OCI-LY3 (cell line): ENCODE results near the gene KRT33A.

Experiments
- EZH2phosphoT487 ChIP-seq: fragments of 200-600 bp; shearing (Covaris generic); IDR thresholded peaks from 2 replicates; pipeline ENCODE4 v1.6.1; 2018; ENCODE audit warnings: antibody characterized with exemption, mixed run types, low read depth
- TF ChIP-seq, protein P1 (sequence below): fragments of 200-600, 300-600 bp; sonication (generic); IDR thresholded peaks from 2 replicates; pipeline ENCODE4 v1.5.1; 2014; ENCODE audit warnings: antibody characterized with exemption, low read length, low read depth

DNA sequence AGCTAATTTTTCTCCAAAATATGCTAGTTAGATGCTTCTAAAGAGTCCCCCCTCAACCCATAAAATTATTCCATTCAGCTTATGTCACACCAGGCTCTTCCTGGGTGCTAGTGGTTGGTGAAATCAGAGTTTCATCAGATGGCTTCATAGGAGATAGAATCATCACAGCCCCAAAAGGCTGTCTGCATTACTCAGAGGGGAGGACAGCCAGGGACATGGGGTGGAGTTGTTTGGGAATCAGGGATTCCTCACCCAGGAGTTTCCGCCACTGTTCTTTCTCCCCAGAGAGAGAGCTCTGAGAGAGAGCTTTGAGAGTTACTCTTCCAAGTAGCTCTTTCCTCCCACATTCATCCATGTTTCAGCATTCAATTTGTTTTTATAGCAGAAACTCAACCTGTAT lies 31.8 kb upstream of the KRT33A start:
- TF ChIP-seq, protein P1, sequence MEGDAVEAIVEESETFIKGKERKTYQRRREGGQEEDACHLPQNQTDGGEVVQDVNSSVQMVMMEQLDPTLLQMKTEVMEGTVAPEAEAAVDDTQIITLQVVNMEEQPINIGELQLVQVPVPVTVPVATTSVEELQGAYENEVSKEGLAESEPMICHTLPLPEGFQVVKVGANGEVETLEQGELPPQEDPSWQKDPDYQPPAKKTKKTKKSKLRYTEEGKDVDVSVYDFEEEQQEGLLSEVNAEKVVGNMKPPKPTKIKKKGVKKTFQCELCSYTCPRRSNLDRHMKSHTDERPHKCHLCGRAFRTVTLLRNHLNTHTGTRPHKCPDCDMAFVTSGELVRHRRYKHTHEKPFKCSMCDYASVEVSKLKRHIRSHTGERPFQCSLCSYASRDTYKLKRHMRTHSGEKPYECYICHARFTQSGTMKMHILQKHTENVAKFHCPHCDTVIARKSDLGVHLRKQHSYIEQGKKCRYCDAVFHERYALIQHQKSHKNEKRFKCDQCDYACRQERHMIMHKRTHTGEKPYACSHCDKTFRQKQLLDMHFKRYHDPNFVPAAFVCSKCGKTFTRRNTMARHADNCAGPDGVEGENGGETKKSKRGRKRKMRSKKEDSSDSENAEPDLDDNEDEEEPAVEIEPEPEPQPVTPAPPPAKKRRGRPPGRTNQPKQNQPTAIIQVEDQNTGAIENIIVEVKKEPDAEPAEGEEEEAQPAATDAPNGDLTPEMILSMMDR: no peak
- TF ChIP-seq EZH2phosphoT487: no peak
